ENCODE data around the gene STMN3.

Gene STMN3

DNA sequence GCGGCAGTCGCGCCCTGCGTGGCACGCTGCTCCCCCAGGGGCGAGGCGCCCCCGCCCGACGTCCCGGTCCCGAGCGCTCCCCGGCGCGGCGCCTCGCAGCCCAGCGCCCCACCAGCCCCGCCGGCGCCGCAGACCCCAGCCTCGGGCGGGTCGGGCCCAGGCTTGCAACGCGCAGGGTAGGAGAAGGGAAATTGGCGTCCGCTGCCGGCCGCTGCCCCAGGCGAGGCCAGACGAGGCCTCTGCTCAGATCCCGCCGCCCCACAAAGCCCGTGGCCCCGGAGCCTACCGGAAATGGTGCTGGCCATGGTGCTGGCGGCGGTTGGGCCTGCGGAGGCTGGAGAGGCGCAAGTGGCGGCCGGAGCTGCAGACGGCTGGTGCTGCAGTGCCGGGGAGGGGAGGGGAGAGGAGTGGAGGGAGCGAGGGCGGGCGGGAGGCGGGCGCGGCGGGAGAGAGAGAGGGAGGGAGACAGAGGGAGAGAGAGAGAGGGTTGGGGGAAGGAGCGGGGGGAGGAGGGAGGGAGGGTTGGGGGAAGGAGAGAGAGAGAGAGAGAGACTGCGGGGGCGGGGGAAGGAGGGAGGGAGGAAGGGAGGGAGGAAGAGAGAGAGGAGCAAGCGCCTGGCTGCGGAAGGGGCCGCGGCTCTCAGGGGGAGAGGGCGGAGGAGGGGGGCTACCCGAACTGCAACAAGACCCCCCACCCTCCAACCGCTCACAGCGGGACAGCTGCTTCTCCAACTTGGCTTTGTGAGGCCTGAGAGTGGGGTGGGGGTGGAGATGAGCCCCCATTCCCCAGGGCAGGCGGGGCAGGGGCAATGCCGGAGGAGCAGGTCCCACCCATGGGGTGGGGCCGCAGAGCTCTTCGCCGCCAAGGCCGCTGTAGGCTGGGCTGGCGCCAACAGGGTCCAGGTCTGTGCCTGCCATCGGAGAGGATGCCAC lies at the start of gene STMN3:
STMN3 (minus strand) TSS at position 384 of the 933 bp plus-strand sequence; CDS start at position 305, 79 bp downstream.
- no peaks in the 10 kb centered on the region for H3K9me3 Mint-ChIP-seq
- H3K27me3 Mint-ChIP-seq, result no peaks in the 10 kb centered on the region
- DNase-seq (peak; percentile 56 to 66), ATAC-seq (peak; percentile 44)
- peaks cover 51% of the 10 kb centered on the region for H3K4me1 Mint-ChIP-seq
- H3K4me3 Mint-ChIP-seq, result peak within 1 kb of the TSS; percentile 88 to 91
- H3K27ac Mint-ChIP-seq, result peak within 1 kb of the TSS; percentile 52 to 90

DNA sequence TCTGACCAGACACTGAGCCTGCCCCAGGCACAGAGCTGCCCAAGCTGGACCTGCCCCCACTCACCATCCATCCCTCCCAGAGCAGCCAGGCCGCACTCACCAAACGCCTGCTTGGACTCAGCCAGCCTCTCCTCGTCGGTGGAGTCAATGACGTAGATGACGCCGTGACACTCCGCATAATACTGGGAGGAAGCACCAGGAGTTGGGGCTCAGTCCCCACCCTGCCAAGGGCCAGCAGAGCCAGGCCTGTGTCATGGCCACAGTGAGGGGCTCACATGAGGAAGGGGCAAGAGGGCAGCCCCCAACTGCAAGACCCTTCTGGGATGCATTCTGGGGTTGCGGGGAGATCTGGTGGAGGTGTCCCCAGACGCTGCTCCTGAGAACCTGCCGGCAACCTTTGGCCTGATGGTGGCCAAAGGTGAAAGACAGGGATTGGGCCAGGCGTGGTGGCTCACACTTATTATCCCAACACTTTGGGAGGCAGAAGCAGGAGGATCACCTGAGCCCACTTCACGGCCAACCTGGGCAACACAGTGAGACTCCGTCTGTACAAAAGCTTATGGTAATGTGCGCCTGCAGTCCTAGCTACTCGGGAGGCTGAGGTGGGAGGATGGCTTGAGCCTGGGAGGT lies 48.9 kb upstream of the STMN3 start:
- peak overlapping the region in 1 of 2 donors; percentile 61 for H3K27ac Mint-ChIP-seq
- DNase-seq (no peak), ATAC-seq (no peak)
- H3K4me3 Mint-ChIP-seq, result no peak overlapping the region
- H3K9me3 Mint-ChIP-seq, result no peaks in the 10 kb centered on the region
- H3K4me1 Mint-ChIP-seq, result peaks cover 64% of the 10 kb centered on the region
- no peaks in the 10 kb centered on the region for H3K27me3 Mint-ChIP-seq

DNA sequence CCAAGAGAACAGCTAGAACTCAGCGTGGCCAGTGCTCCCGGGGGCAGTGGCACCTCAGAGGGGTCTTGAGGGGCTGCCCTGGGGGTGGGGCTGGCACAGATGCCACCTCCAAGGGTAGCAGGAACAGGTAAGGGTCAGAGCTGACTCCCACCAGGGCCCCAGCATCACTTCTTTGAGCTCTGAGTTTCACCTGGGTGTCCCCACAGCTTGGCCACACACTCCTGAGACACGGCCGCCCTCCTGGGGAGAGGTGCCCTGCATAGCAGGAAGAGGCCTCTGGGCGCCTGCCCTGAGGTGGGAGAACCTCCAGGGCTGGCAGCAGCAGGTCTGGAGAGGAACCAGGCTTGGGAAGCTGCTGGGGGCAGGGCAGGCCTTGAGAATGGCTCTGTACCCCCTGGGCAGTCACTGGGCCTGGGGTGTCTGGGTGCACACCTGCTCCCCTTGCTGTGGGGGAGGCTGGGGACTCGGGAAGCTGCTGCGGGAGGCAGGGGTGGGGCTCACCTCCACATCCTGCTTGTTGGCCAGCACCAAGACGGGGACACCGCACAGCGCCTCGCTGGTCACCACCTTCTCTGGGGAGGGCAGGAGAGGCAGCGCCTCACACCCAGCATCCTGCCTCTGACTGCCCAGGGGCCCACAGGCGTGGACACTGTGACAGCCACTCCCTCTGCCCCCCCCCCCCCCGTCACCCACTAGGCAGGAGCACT lies 48.3 kb upstream of the STMN3 start:
- peak in 1 of 2 donors; percentile 12 for DNase-seq
- peaks cover 67% of the 10 kb centered on the region for H3K4me1 Mint-ChIP-seq

DNA sequence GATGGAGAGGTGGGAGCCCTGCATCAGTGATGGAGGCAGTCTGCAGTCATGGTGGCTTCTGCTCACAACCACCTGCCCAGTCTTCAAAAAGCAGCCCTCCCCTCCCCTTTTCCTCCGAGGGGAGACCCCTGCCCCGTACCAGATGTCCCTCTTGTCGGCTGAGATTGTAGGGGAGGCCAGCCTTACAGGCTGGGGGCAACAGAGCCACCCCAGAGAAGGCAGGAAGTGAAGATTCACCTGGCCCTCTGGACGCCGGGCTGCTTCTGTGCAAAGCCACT lies 47.8 kb upstream of the STMN3 start:
- no peak overlapping the region for H3K4me3 Mint-ChIP-seq
- H3K27me3 Mint-ChIP-seq, result no peaks in the 10 kb centered on the region
- no peak overlapping the region for H3K27ac Mint-ChIP-seq
- peaks cover 67% of the 10 kb centered on the region for H3K4me1 Mint-ChIP-seq
- ATAC-seq, result no peak
- no peak for DNase-seq
- H3K9me3 Mint-ChIP-seq, result no peaks in the 10 kb centered on the region

More for the DNA sequence above, 48.3 kb upstream of the STMN3 start:
- H3K27ac Mint-ChIP-seq, result peak overlapping the region in 1 of 2 donors; percentile 27
- H3K4me3 Mint-ChIP-seq, result no peak overlapping the region
- ATAC-seq, result no peak
- H3K27me3 Mint-ChIP-seq, result no peaks in the 10 kb centered on the region
- no peaks in the 10 kb centered on the region for H3K9me3 Mint-ChIP-seq

DNA sequence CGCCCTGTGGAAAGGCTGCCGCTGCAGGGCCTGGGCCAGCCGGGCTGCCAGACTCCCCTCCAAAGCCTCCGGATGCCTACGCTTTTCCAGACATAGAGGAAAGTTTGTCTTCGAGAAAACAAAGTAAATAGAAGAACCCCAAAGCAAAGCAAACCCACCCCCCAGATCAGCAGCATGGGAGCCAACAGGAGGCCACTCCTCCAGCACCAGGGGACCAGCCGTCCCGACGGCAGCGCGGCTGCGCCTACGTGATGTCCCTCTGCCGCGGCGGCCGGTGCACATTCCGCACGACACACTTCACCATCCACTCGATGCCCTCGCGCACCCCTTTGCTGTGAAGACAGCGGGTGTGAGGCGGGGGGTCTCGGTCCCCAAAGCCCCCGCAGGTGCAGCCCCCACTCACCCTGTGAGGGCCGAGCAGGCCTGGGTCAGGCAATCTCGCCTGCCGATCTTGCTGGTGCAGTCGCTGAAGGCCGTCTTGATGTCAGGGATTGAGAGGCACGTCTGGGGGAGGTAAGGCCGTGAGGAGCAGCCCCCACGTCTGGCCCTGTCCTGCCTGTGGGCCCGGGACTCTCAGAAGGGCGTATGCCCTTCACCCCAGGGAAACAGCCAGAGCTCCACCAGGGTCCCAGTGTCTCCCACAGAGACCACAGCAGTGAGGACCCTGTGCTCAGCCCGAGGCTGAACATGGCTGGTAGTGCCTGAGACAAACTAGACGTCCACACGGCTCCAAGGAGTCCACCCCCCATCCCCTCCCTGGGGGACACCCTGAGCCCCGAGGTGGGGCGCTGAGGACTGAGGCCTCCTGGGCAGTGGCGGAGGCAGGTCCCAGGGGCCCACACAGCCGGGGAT lies 47.2 kb upstream of the STMN3 start:
- DNase-seq (peak in 1 of 2 donors; percentile 16), ATAC-seq (peak; percentile 9)
- H3K27ac Mint-ChIP-seq, result peak overlapping the region in 1 of 2 donors; percentile 95
- H3K4me3 Mint-ChIP-seq, result peak overlapping the region in 1 of 2 donors; percentile 21
- no peaks in the 10 kb centered on the region for H3K27me3 Mint-ChIP-seq
- no peaks in the 10 kb centered on the region for H3K9me3 Mint-ChIP-seq
- H3K4me1 Mint-ChIP-seq, result peaks cover 64% of the 10 kb centered on the region

DNA sequence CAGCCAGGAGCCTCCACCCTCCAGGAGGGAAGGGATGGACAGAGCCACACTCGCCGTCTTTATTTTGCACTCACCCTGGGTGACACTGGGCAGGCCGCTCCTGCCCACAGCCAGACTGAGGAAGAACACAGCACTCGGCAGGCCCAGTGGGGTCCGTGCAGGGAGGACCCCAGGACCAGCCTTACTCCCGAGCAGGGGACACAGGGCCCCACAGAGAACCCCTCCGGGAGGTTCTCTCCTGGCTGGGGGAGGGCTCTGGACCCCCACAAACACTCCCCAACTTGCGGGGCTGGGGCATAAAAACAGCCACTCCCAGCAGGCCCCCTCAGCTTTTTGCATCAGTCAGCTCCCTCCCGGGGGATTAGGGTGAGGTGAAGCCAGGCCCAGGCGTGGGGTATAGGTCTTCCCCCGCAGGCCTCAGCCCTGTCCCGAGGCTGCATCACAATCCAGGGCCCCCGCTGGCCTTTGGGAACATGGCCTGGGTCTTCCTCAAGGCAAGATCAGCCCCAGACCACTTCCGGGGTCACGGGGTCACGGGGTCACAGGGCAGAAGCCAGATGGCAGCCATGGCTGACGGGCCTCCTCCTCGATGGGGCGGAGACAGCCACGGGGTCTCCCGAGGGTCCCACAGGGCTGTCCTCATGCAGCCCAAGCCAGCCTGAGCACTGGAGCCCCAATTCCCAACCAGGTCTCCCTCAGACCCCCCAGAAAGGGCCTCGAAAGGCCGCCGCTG lies 46.4 kb upstream of the STMN3 start:
- H3K9me3 Mint-ChIP-seq, result no peaks in the 10 kb centered on the region

DNA sequence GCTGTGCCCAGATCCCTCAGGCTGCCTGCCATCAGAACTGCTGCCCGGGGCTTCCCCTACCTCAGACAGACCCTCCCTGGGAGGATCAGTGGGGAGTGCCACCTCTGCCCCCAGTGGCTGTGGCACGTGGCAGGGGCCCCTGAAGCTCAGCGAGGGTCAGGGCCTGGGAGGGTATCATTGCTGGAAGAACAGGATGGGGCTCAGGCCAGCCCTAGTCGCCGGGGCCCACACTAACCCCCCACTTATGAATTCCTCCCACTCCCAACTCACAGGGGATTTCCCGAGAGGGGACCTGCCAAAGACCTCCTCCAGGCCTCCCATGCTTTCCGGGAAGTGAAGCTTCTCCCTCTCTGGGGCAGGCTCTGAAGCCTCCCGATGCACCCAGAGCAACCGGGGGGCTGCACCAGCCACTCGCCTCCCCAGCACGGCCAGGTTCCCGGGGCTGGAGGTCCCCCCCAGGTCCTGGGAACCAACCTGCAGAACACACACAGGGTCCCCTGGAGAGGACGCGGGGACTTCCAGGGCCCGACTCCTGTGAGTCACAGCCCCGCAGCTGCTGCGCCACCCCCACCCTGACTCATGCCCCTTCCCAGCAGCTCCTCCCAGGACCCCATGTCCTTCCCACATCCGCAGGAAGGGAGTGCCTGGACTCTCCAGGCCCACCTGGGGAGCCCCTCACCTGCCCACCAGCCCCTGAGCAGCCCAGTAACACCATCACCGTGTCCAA lies 45.7 kb upstream of the STMN3 start:
- H3K4me3 Mint-ChIP-seq, result peak overlapping the region in 1 of 2 donors; percentile 70
- peak overlapping the region in 1 of 2 donors; percentile 95 for H3K27ac Mint-ChIP-seq
- no peaks in the 10 kb centered on the region for H3K27me3 Mint-ChIP-seq
- peaks cover 55% of the 10 kb centered on the region for H3K4me1 Mint-ChIP-seq
- H3K9me3 Mint-ChIP-seq, result no peaks in the 10 kb centered on the region
- DNase-seq (peak in 1 of 2 donors; percentile 44), ATAC-seq (peak; percentile 45)

More for the DNA sequence above, 46.4 kb upstream of the STMN3 start:
- ATAC-seq (peak; percentile 8), DNase-seq (no peak)
- H3K27me3 Mint-ChIP-seq, result no peaks in the 10 kb centered on the region
- peaks cover 56% of the 10 kb centered on the region for H3K4me1 Mint-ChIP-seq
- H3K27ac Mint-ChIP-seq, result peak overlapping the region in 1 of 2 donors; percentile 95
- H3K4me3 Mint-ChIP-seq, result peak overlapping the region in 1 of 2 donors; percentile 70

DNA sequence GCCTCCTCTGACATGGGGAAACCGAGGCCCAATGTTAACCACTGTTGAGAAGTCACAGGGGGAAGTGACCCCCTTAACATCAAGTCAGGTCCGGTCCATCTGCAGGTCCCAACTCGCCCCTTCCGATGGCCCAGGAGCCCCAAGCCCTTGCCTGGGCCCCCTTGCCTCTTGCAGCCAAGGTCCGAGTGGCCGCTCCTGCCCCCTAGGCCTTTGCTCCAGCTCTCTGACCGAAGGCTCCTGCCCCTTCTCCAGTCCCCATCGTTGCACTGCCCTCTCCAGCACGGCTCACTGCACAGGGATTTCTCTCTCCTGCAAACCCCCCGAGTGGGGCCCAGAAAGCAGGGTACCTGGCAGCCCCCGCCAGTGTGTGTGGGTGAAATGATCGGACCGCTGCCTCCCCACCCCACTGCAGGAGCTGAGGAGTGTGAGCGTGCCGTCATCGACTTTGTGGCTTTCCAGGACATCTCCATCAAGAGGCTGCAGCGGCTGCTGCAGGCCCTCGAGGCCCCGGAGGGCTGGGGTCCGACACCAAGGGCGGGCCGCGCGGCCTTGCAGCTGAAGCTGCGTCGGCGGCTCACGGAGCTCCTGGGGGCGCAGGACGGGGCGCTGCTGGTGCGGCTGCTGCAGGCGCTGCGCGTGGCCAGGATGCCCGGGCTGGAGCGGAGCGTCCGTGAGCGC lies 44.8 kb upstream of the STMN3 start:
- no peak for ATAC-seq
- peaks cover 56% of the 10 kb centered on the region for H3K4me1 Mint-ChIP-seq
- H3K27me3 Mint-ChIP-seq, result no peaks in the 10 kb centered on the region
- no peaks in the 10 kb centered on the region for H3K9me3 Mint-ChIP-seq
- H3K4me3 Mint-ChIP-seq, result peak overlapping the region in 1 of 2 donors; percentile 57
- H3K27ac Mint-ChIP-seq, result peak overlapping the region; percentile 57 to 93
- peak in 1 of 2 donors; percentile 12 for DNase-seq

DNA sequence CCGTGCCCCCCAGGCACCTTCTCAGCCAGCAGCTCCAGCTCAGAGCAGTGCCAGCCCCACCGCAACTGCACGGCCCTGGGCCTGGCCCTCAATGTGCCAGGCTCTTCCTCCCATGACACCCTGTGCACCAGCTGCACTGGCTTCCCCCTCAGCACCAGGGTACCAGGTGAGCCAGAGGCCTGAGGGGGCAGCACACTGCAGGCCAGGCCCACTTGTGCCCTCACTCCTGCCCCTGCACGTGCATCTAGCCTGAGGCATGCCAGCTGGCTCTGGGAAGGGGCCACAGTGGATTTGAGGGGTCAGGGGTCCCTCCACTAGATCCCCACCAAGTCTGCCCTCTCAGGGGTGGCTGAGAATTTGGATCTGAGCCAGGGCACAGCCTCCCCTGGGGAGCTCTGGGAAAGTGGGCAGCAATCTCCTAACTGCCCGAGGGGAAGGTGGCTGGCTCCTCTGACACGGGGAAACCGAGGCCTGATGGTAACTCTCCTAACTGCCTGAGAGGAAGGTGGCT lies 44.2 kb upstream of the STMN3 start:
- Mint-ChIP-seq H3K27me3 (no peaks in the 10 kb centered on the region), H3K4me1 (peaks cover 56% of the 10 kb centered on the region), H3K9me3 (no peaks in the 10 kb centered on the region), H3K27ac (peak overlapping the region in 1 of 2 donors; percentile 93), H3K4me3 (peak overlapping the region; percentile 9 to 67)
- DNase-seq (peak in 1 of 2 donors; percentile 13), ATAC-seq (no peak)

DNA sequence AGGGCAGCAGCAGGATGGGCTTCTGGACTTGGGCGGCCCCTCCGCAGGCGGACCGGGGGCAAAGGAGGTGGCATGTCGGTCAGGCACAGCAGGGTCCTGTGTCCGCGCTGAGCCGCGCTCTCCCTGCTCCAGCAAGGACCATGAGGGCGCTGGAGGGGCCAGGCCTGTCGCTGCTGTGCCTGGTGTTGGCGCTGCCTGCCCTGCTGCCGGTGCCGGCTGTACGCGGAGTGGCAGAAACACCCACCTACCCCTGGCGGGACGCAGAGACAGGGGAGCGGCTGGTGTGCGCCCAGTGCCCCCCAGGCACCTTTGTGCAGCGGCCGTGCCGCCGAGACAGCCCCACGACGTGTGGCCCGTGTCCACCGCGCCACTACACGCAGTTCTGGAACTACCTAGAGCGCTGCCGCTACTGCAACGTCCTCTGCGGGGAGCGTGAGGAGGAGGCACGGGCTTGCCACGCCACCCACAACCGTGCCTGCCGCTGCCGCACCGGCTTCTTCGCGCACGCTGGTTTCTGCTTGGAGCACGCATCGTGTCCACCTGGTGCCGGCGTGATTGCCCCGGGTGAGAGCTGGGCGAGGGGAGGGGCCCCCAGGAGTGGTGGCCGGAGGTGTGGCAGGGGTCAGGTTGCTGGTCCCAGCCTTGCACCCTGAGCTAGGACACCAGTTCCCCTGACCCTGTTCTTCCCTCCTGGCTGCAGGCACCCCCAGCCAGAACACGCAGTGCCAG lies 43.6 kb upstream of the STMN3 start, which contains the start of gene TNFRSF6B:
TNFRSF6B (plus strand) TSS at position 25 of the 729 bp plus-strand sequence; CDS start at position 141, 116 bp downstream.
- Mint-ChIP-seq H3K27ac (peak within 1 kb of the TSS in 1 of 2 donors; percentile 93), H3K4me1 (peaks cover 56% of the 10 kb centered on the region), H3K9me3 (no peaks in the 10 kb centered on the region), H3K4me3 (peak within 1 kb of the TSS; percentile 9 to 67), H3K27me3 (no peaks in the 10 kb centered on the region)
- ATAC-seq (peak; percentile 34), DNase-seq (peak in 1 of 2 donors; percentile 12)

DNA sequence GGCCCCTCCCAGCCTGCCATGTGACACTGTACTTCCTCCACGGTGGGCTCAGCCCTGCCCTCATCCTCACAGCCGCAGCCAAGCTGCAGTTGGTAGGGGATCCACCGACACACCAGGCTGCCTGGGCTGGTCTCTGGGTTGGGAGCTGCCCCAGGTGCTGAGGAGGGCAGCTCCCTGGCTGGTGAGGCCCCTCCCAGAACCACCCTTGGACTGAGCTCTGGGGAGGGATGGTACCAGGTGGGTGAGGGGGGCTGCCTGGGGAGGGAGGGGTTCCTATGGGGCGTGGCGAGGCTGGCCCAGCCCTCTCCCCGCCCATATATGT lies 43.0 kb upstream of the STMN3 start:
- Mint-ChIP-seq H3K9me3 (no peaks in the 10 kb centered on the region), H3K4me1 (peaks cover 60% of the 10 kb centered on the region), H3K27me3 (no peaks in the 10 kb centered on the region), H3K27ac (peak overlapping the region in 1 of 2 donors; percentile 44), H3K4me3 (peak overlapping the region in 1 of 2 donors; percentile 67)
- DNase-seq (no peak), ATAC-seq (peak; percentile 61)

DNA sequence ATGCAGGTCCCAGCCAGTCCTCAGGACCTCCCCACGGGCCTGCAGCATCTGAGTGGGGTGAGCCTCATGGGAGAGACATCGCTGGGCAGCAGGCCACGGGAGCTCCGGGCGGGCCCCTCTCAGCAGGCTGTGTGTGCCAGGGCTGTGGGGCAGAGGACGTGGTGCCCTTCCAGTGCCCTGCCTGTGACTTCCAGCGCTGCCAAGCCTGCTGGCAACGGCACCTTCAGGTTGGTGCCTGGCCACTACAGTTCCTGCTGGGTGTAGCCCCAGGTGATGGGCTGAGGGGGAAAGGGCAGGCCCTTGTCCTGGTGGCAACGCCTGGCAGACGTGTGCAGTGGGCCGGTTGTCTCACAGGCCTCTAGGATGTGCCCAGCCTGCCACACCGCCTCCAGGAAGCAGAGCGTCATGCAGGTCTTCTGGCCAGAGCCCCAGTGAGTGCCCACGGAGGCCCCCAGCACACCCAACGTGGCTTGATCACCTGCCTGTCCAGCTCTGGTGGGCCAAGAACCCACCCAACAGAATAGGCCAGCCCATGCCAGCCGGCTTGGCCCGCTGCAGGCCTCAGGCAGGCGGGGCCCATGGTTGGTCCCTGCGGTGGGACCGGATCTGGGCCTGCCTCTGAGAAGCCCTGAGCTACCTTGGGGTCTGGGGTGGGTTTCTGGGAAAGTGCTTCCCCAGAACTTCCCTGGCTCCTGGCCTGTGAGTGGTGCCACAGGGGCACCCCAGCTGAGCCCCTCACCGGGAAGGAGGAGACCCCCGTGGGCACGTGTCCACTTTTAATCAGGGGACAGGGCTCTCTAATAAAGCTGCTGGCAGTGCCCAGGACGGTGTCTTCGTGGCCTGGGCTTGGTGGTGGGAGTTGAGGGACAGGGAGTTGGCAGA lies 42.4 kb upstream of the STMN3 start:
- no peaks in the 10 kb centered on the region for H3K9me3 Mint-ChIP-seq

More for the DNA sequence above, 42.4 kb upstream of the STMN3 start:
- peak overlapping the region in 1 of 2 donors; percentile 67 for H3K4me3 Mint-ChIP-seq
- H3K4me1 Mint-ChIP-seq, result peaks cover 62% of the 10 kb centered on the region
- H3K27ac Mint-ChIP-seq, result peak overlapping the region in 1 of 2 donors; percentile 44
- DNase-seq, result no peak
- no peak for ATAC-seq
- H3K27me3 Mint-ChIP-seq, result no peaks in the 10 kb centered on the region

All from stimulated activated naive CD8-positive, alpha-beta T cell treated with anti-CD3 and anti-CD28 coated beads, Interleukin-15, amount 100 ng/mL, for 72 hours (primary cell).